Spleen (tissue), 11 donors: ENCODE data around the gene ANKFY1. TPM values are rescaled to one million over a fixed set of nuclear protein-coding genes. Genes with fewer than 3 reads are reported as not detected.
A peak's percentile ranks its signal among the peaks of the same experiment; 100 is the strongest.

Experiments used
- DNase-seq: peaks from one replicate; pipeline ENCODE4 v3.0.0-alpha.2; 2020
- H3K27ac ChIP-seq, 8 donors: fragments of 200-600 bp; sonication (generic) in 7 of 8; 1 replicate in 4 of 8; 2 replicates in 4 of 8; pipeline versions ENCODE4 v1.5.0 to v1.8.0; 2016 to 2021; ENCODE audit warnings: inconsistent platforms in 4 of 8, mild to moderate bottlenecking in 4 of 8, moderate library complexity in 1 of 8
- H3K27me3 ChIP-seq, 7 donors: fragments of 200-600 bp; sonication (generic) in 6 of 7; replicated peaks in 1 of 7; 1 replicate in 4 of 7; 2 replicates in 3 of 7; pipeline versions ENCODE4 v1.5.0 to v1.8.0; 2016 to 2021; ENCODE audit warnings: inconsistent platforms in 3 of 7, mild to moderate bottlenecking in 1 of 7
- H3K36me3 ChIP-seq, 6 donors: fragments of 200-600 bp; sonication (generic) in 5 of 6; 1 replicate in 4 of 6; 2 replicates in 2 of 6; pipeline versions ENCODE4 v1.5.0 to v1.8.0; 2016 to 2021; ENCODE audit warnings: inconsistent platforms in 2 of 6
- H3K4me1 ChIP-seq, 6 donors: fragments of 200-600 bp; sonication (generic) in 5 of 6; 1 replicate in 3 of 6; 2 replicates in 3 of 6; pipeline versions ENCODE4 v1.5.0 to v1.8.0; 2016 to 2021; ENCODE audit warnings: inconsistent platforms in 3 of 6
- H3K4me3 ChIP-seq, 8 donors: fragments of 200-600 bp; sonication (generic) in 7 of 8; 1 replicate in 4 of 8; 2 replicates in 4 of 8; pipeline versions ENCODE4 v1.5.0 to v1.8.0; 2016 to 2021; ENCODE audit warnings: inconsistent platforms in 4 of 8, mild to moderate bottlenecking in 4 of 8, moderate library complexity in 2 of 8
- H3K9me3 ChIP-seq, 8 donors: fragments of 200-600 bp; sonication (generic) in 7 of 8; 1 replicate in 4 of 8; 2 replicates in 4 of 8; pipeline versions ENCODE4 v1.5.0 to v1.8.0; 2016 to 2021; ENCODE audit warnings: inconsistent platforms in 4 of 8
- POLR2A ChIP-seq, 3 donors: fragments of 450-650 bp; IDR thresholded peaks; one replicate each; pipeline ENCODE4 v1.5.1; 2017; ENCODE audit warnings: antibody characterized with exemption in 3 of 3, mild to moderate bottlenecking in 1 of 3
- POLR2AphosphoS5 ChIP-seq, 3 donors: sonication (generic); formaldehyde crosslinking; IDR thresholded peaks; one replicate each; pipeline ENCODE4 v1.5.1; 2017; ENCODE audit warnings: antibody characterized with exemption in 3 of 3
- WGBS, 5 donors: extraction: QIAGEN DNeasy Blood & Tissue Kit in 3 of 5; methylation state at CpG; one replicate each; pipeline versions ENCODE4 v1.1.5 to v1.1.7; 2013 to 2018; 5-methylcytosine and 5-hydroxymethylcytosine counted together
- intact Hi-C: fragments of 100-400 bp; cut with DNase I; formaldehyde crosslinking; loops from one replicate; pipeline ENCODE4 v1.15.0; 2023; ENCODE audit warnings: low total_unique reads
- polyA plus RNA-seq, 3 donors: library from polyadenylated mRNA; stranded (reverse); fragments of 200-250 nt; gene quantifications; one replicate each; pipeline ENCODE4 v1.2.1, GENCODE V29; 2013
- total RNA-seq, 7 donors: library from RNA; depleted of rRNA in 3 of 7; stranded (reverse); fragments of >200 nt in 3 of 7; fragmentation: NEBNext Ultra II Directional in 4 of 7; extraction: Animal tissue kit (Norgen Biotek cat#: 25700) in 4 of 7; gene quantifications; one replicate each; pipeline versions ENCODE4 v1.1.0 to v1.2.1, GENCODE V29; 2016 to 2021
- TF ChIP-seq, protein P1 (sequence below), 11 experiments: fragments of 200-600 bp in 7 of 11; fragments of 450-650 bp in 4 of 11; sonication (generic) in 4 of 11; IDR thresholded peaks in 8 of 11; conservative IDR thresholded peaks in 3 of 11; 1 replicate in 7 of 11; 2 replicates in 4 of 11; pipeline versions ENCODE4 v1.4.0 to v1.8.0; 2016 to 2021; ENCODE audit warnings: antibody characterized with exemption in 11 of 11, inconsistent platforms in 4 of 11, mild to moderate bottlenecking in 1 of 11
- donor health status: healthy with polysubstance abuse.
- donor health status: DM: no; HTN: no; CAD: no; lungs with moderate emphysema.
- donor health status: DM: no; HTN: no; CAD: no.
- donor health status: Bipolar disorder and iron deficiency.
- donor health status: healthy.
- donor health status: DM: no; HTN: no; CAD: no.
- donor health status: DM: yes; HTN: yes; CAD: no.

The ANKFY1 gene
- total and polyA plus RNA-seq, 10 donors = 6.1 to 81.5 (median 51.7) TPM

DNA sequence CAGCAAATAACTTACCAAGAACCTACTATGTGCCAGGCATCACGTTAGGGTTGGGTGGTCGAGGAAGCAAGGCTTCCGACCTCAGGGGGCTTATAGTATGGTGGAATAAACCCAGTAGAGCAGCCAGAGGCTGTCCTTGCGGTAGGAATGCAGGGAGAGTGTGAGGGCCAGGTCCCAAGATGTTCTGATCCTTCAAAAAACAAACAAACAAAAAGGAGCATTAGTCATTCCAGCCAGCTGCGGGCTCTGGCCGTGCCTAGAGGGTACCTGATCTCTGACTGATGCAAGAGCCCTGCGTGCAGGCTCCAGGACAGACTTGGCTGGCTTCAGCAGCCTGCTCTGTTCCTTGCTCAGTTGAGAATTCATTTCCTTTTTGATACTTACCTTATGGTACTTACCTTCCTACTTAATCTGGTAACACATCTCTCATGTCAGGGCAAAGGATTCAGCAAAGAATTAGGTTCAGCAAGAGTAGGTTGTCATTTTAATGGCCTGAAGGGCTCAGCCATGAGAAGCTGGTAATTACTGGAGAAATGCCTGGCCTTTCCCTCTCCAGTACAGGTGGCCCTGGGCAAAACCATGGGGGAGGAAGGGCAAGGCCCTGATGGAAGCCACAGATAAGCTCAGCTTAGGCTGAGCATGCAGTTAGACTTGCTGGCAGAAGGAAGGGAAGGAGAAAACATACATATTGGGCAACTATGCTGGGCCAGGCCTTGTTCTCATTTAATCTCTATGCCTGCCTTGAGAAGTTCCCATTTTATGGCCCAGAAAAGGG, 102.4 kb downstream of the ANKFY1 start:
- Histone ChIP-seq H3K9me3 (no peaks in the 10 kb centered on the region), H3K4me3 (no peak overlapping the region), H3K4me1 (peaks cover 0 to 29% (median 12%) of the 10 kb centered on the region in 6 donors), H3K36me3 (peaks cover 0 to 79% (median 23%) of the 10 kb centered on the region in 6 donors), H3K27ac (peak overlapping the region in 6 of 8 donors; percentile 29 to 74 (median 42)), H3K27me3 (no peaks in the 10 kb centered on the region)
- TF ChIP-seq, protein P1, sequence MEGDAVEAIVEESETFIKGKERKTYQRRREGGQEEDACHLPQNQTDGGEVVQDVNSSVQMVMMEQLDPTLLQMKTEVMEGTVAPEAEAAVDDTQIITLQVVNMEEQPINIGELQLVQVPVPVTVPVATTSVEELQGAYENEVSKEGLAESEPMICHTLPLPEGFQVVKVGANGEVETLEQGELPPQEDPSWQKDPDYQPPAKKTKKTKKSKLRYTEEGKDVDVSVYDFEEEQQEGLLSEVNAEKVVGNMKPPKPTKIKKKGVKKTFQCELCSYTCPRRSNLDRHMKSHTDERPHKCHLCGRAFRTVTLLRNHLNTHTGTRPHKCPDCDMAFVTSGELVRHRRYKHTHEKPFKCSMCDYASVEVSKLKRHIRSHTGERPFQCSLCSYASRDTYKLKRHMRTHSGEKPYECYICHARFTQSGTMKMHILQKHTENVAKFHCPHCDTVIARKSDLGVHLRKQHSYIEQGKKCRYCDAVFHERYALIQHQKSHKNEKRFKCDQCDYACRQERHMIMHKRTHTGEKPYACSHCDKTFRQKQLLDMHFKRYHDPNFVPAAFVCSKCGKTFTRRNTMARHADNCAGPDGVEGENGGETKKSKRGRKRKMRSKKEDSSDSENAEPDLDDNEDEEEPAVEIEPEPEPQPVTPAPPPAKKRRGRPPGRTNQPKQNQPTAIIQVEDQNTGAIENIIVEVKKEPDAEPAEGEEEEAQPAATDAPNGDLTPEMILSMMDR (IDR thresholded peaks at IDR 0.05 in 8 of 11, conservative IDR thresholded peaks at IDR 0.05 in 3 of 11) = no peak
- TF ChIP-seq POLR2A (IDR thresholded peaks at IDR 0.05) = no peak
- no peak for TF ChIP-seq POLR2AphosphoS5 (IDR thresholded peaks at IDR 0.05)
- DNase-seq = no peak
- 65 to 79% (median 71%) methylated on average over 7 of the region's 7 CpGs for WGBS, 5 donors
- intact Hi-C loops = no loop called here

DNA sequence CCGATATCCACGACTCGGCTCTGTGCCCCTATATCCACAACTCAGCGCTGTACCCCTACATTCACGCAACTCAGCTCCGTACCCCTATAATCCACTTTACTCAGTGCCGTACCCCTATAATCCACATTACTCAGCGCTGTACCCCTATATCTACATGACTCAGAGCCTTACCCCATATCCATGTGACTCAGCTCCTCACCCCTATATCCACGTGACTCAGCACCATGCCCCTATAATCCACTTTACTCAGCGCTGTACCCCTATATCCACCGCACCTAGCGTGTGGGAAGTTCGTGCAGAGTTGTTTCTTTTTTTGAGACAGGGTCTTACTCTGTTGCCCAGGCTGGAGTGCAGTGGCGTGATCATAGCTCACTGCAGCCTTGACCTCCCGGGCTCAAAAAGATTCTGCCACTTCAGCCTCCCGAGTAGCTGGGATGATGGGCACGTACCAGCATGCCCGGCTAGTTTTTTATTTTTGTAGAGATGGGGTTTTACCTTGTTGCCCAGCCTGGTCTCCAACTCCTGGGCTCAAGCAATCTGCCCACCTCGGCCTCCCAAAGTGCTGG, 103.4 kb downstream of the ANKFY1 start:
- TF ChIP-seq, protein P1 (IDR thresholded peaks at IDR 0.05 in 8 of 11, conservative IDR thresholded peaks at IDR 0.05 in 3 of 11) = no peak
- no peak for TF ChIP-seq POLR2A (IDR thresholded peaks at IDR 0.05)
- TF ChIP-seq POLR2AphosphoS5 (IDR thresholded peaks at IDR 0.05) = no peak
- Histone ChIP-seq H3K4me1 (peaks cover 0 to 29% (median 12%) of the 10 kb centered on the region in 6 donors), H3K4me3 (no peak overlapping the region), H3K9me3 (no peaks in the 10 kb centered on the region), H3K36me3 (peaks cover 0 to 79% (median 21%) of the 10 kb centered on the region in 6 donors), H3K27ac (no peak overlapping the region), H3K27me3 (no peaks in the 10 kb centered on the region)
- DNase-seq = no peak
- intact Hi-C loops = no loop called here
- WGBS, 5 donors = 90 to 96% (median 95%) methylated on average over 19 of the region's 19 CpGs

DNA sequence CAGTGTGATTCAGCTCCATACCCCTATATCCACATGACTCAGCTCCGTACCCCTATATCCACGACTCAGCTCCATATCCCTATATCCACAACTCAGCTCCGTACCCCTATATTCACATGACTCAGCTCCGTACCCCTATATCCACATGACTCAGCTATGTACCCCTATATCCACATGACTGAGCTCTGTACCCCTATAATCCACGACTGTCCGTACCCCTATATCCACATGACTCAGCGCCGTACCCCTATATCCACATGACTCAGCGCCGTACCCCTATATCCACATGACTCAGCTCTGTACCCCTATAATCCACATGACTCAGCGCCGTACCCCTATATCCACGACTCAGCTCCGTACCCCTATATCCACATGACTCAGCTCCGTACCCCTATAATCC, 104.0 kb downstream of the ANKFY1 start:
- H3K27ac ChIP-seq = no peak overlapping the region
- H3K4me1 ChIP-seq = peaks cover 0 to 29% (median 12%) of the 10 kb centered on the region in 6 donors
- 95 to 98% (median 97%) methylated on average over 15 of the region's 15 CpGs for WGBS, 5 donors
- no peak overlapping the region for H3K4me3 ChIP-seq
- H3K36me3 ChIP-seq = peaks cover 0 to 79% (median 19%) of the 10 kb centered on the region in 6 donors
- H3K9me3 ChIP-seq = no peaks in the 10 kb centered on the region
- no peaks in the 10 kb centered on the region for H3K27me3 ChIP-seq
- no peak for DNase-seq
- TF ChIP-seq POLR2AphosphoS5 (IDR thresholded peaks at IDR 0.05) (no peak), POLR2A (IDR thresholded peaks at IDR 0.05) (no peak)
- TF ChIP-seq, protein P1 (IDR thresholded peaks at IDR 0.05 in 8 of 11, conservative IDR thresholded peaks at IDR 0.05 in 3 of 11) = no peak
- intact Hi-C loops = no loop called here
